IPS-18c (cell line): ENCODE results near the gene TRAPPC3.

Experiments
- H3K4me3 ChIP-seq: 2 replicates; pipeline ENCODE4 v1.7.0; 2013; ENCODE audit warnings: low read depth, mild to moderate bottlenecking, low read length, moderate library complexity; ENCODE audit not compliant: insufficient read depth
- H3K9me3 ChIP-seq: one replicate; pipeline ENCODE4 v1.6.1; 2013; ENCODE audit warnings: mild to moderate bottlenecking, low read length, moderate library complexity; ENCODE audit not compliant: control insufficient read depth, insufficient read depth

Gene TRAPPC3

GRCh38 chr1:36122062-36123030, 26.9 kb downstream of the TRAPPC3 start:
- H3K9me3 ChIP-seq, result no peaks in the 10 kb centered on the region
- no peak overlapping the region for H3K4me3 ChIP-seq

- H3K9me3 ChIP-seq, result no peaks in the 10 kb centered on the region
- no peak overlapping the region for H3K4me3 ChIP-seq
Measured at GRCh38 chr1:36119456-36119855, 29.8 kb downstream of the TRAPPC3 start.

- no peaks in the 10 kb centered on the region for H3K9me3 ChIP-seq
- H3K4me3 ChIP-seq, result no peak overlapping the region
Measured at GRCh38 chr1:36118447-36119204, 30.7 kb downstream of the TRAPPC3 start.

GRCh38 chr1:36116901-36117300, 32.4 kb downstream of the TRAPPC3 start:
- H3K4me3 ChIP-seq, result no peak overlapping the region
- no peaks in the 10 kb centered on the region for H3K9me3 ChIP-seq

- Histone ChIP-seq H3K9me3 (no peaks in the 10 kb centered on the region), H3K4me3 (no peak overlapping the region)
Measured at GRCh38 chr1:36115931-36116330, 33.4 kb downstream of the TRAPPC3 start.

- Histone ChIP-seq H3K4me3 (no peak overlapping the region), H3K9me3 (no peaks in the 10 kb centered on the region)
Measured at GRCh38 chr1:36115200-36115669, 34.1 kb downstream of the TRAPPC3 start.

- Histone ChIP-seq H3K4me3 (no peak overlapping the region), H3K9me3 (no peaks in the 10 kb centered on the region)
Measured at GRCh38 chr1:36114371-36114770, 34.9 kb downstream of the TRAPPC3 start.

GRCh38 chr1:36112823-36113222, 36.5 kb downstream of the TRAPPC3 start:
- H3K4me3 ChIP-seq, result no peak overlapping the region
- H3K9me3 ChIP-seq, result no peaks in the 10 kb centered on the region

GRCh38 chr1:36111151-36111550, 38.1 kb downstream of the TRAPPC3 start:
- no peak overlapping the region for H3K4me3 ChIP-seq
- no peaks in the 10 kb centered on the region for H3K9me3 ChIP-seq

GRCh38 chr1:36109041-36109679, 40.1 kb downstream of the TRAPPC3 start:
- H3K4me3 ChIP-seq, result no peak overlapping the region

GRCh38 chr1:36108314-36108713, 41.0 kb downstream of the TRAPPC3 start:
- Histone ChIP-seq H3K9me3 (no peaks in the 10 kb centered on the region), H3K4me3 (no peak overlapping the region)

More at GRCh38 chr1:36109041-36109679, 40.1 kb downstream of the TRAPPC3 start:
- no peaks in the 10 kb centered on the region for H3K9me3 ChIP-seq

GRCh38 chr1:36107394-36107793, 41.9 kb downstream of the TRAPPC3 start:
- Histone ChIP-seq H3K4me3 (no peak overlapping the region), H3K9me3 (no peaks in the 10 kb centered on the region)

- H3K4me3 ChIP-seq, result no peak overlapping the region
- no peaks in the 10 kb centered on the region for H3K9me3 ChIP-seq
Measured at GRCh38 chr1:36106269-36106668, 43.0 kb downstream of the TRAPPC3 start.

GRCh38 chr1:36101546-36101945, 47.7 kb downstream of the TRAPPC3 start:
- H3K9me3 ChIP-seq, result no peaks in the 10 kb centered on the region

GRCh38 chr1:36100376-36100775, 48.9 kb downstream of the TRAPPC3 start:
- Histone ChIP-seq H3K4me3 (no peak overlapping the region), H3K9me3 (no peaks in the 10 kb centered on the region)

More at GRCh38 chr1:36101546-36101945, 47.7 kb downstream of the TRAPPC3 start:
- no peak overlapping the region for H3K4me3 ChIP-seq

- H3K4me3 ChIP-seq, result no peak overlapping the region
- H3K9me3 ChIP-seq, result no peaks in the 10 kb centered on the region
Measured at GRCh38 chr1:36099681-36100341, 49.5 kb downstream of the TRAPPC3 start.
